Endothelial cell (in vitro differentiated cells): ENCODE results near the gene CLCN5. TPM values are rescaled to one million over a fixed set of nuclear protein-coding genes. Genes with fewer than 3 reads are reported as not detected.

Experiments
- DNase-seq: peaks from one replicate; pipeline ENCODE4 v3.0.0; 2021; ENCODE audit warnings: low spot score
- H3K27ac Mint-ChIP-seq: one replicate; pipeline ENCODE4 v1.8.0; 2021; ENCODE audit warnings: mixed read lengths, inconsistent platforms; ENCODE audit not compliant: unreplicated experiment
- H3K27me3 Mint-ChIP-seq: one replicate; pipeline ENCODE4 v1.8.0; 2021; ENCODE audit warnings: mild to moderate bottlenecking, moderate library complexity, mixed read lengths, inconsistent platforms; ENCODE audit not compliant: unreplicated experiment
- H3K36me3 Mint-ChIP-seq: one replicate; pipeline ENCODE4 v1.8.0; 2021; ENCODE audit warnings: mild to moderate bottlenecking, low read depth, mixed read lengths, inconsistent platforms; ENCODE audit not compliant: unreplicated experiment
- H3K4me1 Mint-ChIP-seq: one replicate; pipeline ENCODE4 v1.8.0; 2021; ENCODE audit warnings: mild to moderate bottlenecking, mixed read lengths, inconsistent platforms; ENCODE audit not compliant: unreplicated experiment
- H3K4me3 Mint-ChIP-seq: one replicate; pipeline ENCODE4 v1.8.0; 2021; ENCODE audit warnings: mild to moderate bottlenecking, mixed read lengths, inconsistent platforms; ENCODE audit not compliant: unreplicated experiment
- H3K9me3 Mint-ChIP-seq: one replicate; pipeline ENCODE4 v1.8.0; 2021; ENCODE audit warnings: mixed read lengths, inconsistent platforms; ENCODE audit not compliant: unreplicated experiment
- total RNA-seq: library from RNA; stranded (reverse); fragmentation: NEBNext Ultra II Directional; extraction: Animal tissue kit (Norgen Biotek cat#: 25700); gene quantifications from one replicate; pipeline ENCODE4 v1.2.1, GENCODE V29; 2021; ENCODE audit not compliant: unreplicated experiment
- TF ChIP-seq, protein P1 (sequence below): fragments of 200-600 bp; sonication (generic); IDR thresholded peaks from one replicate; pipeline ENCODE4 v1.5.0; 2021; ENCODE audit warnings: antibody characterized with exemption; ENCODE audit not compliant: unreplicated experiment

CLCN5 gene
- total RNA-seq, 1 donor from 2014 or later: 5.7 TPM

DNA sequence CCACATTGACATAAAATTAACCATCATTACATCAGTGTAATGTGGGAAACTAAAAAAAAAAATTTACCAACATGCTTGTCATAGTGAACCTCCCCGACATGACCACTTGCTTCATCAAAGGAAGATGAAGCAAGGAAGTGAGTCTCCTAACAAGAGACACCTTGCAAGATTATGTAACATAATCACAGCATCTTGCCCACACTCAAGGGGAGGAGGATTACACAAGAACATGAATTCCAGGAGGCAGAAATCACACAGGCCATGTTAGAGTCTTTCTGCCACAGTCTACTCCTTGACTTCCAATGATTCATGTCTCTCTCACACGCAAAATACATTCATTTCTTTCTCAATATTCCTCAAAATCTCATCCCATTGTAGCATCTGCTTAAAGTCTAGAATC is 185.1 kb downstream of the CLCN5 start:
- TF ChIP-seq, protein P1, sequence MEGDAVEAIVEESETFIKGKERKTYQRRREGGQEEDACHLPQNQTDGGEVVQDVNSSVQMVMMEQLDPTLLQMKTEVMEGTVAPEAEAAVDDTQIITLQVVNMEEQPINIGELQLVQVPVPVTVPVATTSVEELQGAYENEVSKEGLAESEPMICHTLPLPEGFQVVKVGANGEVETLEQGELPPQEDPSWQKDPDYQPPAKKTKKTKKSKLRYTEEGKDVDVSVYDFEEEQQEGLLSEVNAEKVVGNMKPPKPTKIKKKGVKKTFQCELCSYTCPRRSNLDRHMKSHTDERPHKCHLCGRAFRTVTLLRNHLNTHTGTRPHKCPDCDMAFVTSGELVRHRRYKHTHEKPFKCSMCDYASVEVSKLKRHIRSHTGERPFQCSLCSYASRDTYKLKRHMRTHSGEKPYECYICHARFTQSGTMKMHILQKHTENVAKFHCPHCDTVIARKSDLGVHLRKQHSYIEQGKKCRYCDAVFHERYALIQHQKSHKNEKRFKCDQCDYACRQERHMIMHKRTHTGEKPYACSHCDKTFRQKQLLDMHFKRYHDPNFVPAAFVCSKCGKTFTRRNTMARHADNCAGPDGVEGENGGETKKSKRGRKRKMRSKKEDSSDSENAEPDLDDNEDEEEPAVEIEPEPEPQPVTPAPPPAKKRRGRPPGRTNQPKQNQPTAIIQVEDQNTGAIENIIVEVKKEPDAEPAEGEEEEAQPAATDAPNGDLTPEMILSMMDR: no peak
- Mint-ChIP-seq H3K4me3 (no peak overlapping the region), H3K27me3 (no peaks in the 10 kb centered on the region), H3K36me3 (no peaks in the 10 kb centered on the region), H3K27ac (no peak overlapping the region), H3K4me1 (no peaks in the 10 kb centered on the region), H3K9me3 (no peaks in the 10 kb centered on the region)
- no peak for DNase-seq

DNA sequence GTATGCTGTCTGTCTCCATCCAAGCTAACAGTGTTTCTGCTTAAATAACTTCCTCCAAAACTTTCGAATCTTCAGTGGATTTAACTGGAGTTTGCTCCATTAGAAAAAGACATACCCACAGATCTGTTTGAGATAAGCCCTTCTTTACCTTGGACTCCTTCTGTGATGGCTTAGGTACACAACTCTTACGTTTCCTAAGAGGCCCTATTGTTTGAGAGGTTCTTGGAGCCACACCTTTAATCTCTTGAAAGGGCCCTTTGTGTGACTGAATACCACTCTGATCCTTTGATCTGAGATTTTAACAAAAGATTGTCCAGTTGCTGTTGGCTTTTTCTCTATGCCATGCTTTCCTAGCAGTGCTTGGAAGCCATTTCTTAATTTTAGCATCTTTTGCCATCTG is 185.9 kb downstream of the CLCN5 start:
- Mint-ChIP-seq H3K4me3 (no peak overlapping the region), H3K27me3 (no peaks in the 10 kb centered on the region), H3K27ac (no peak overlapping the region), H3K9me3 (no peaks in the 10 kb centered on the region), H3K4me1 (no peaks in the 10 kb centered on the region), H3K36me3 (no peaks in the 10 kb centered on the region)
- DNase-seq: no peak
- TF ChIP-seq, protein P1: no peak

DNA sequence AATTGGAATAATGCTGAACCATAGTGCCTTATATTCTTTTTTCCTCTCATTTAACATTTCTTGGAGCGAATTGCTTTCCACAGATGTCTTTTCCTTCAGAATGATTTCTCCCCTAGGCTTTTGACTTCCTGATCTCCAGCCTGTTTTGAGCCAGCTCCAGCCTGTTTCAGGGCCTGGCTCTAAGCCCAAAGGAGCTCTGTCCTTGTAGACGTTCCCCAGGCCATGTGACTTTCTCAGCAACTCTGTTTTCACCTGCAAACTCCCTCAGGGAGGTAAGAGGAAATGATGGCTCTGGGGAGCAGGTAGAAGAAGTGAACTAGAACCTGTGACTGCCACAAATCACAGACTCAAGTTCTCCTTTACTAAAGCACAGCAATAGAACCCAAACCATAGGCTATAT is 189.3 kb downstream of the CLCN5 start:
- Mint-ChIP-seq H3K27me3 (no peaks in the 10 kb centered on the region), H3K9me3 (no peaks in the 10 kb centered on the region), H3K36me3 (no peaks in the 10 kb centered on the region), H3K27ac (no peak overlapping the region), H3K4me3 (no peak overlapping the region), H3K4me1 (no peaks in the 10 kb centered on the region)
- TF ChIP-seq, protein P1: no peak
- no peak for DNase-seq

DNA sequence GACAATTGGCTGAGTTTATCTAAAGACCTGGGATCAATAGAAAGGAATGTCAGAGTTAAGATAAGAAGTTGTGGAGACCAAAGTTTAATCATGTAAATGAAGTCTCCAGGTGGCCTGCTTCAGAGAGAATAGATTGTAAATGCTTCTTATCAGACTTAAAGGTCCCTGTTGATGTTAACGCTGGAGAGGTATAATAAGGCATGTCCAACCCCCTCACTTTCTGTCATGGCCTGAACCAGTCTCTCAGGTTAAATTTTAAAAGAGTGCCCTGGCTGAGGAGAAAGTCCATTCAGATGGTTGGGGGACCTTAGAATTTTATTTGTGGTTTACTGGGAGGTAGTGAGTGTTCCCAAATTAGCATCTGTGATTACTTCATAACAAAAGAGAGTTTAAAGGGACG is 191.7 kb downstream of the CLCN5 start:
- Mint-ChIP-seq H3K4me3 (no peak overlapping the region), H3K27me3 (no peaks in the 10 kb centered on the region), H3K4me1 (no peaks in the 10 kb centered on the region), H3K9me3 (no peaks in the 10 kb centered on the region), H3K36me3 (no peaks in the 10 kb centered on the region), H3K27ac (no peak overlapping the region)
- no peak for DNase-seq
- TF ChIP-seq, protein P1: no peak

DNA sequence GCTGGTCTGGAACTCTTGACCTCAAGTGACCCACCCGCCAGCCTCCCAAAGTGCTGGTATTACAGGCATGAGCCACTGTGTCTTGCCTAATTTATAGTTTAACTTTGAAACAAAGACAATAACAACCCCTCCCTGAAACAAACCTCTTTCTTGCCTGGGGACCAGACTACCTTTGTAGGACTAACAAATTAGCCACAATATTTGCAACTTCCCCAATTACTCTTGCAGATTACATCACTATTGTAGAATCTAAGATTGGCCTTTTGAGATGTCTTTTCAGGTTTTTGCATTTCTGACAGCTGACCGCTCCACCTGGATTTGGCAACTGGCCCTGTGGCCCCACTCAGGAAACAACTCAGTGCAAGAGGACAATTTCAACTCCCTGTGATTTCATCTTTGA is 193.6 kb downstream of the CLCN5 start:
- TF ChIP-seq, protein P1: no peak
- Mint-ChIP-seq H3K4me3 (no peak overlapping the region), H3K9me3 (no peaks in the 10 kb centered on the region), H3K27me3 (peaks cover 1% of the 10 kb centered on the region), H3K27ac (no peak overlapping the region), H3K4me1 (no peaks in the 10 kb centered on the region), H3K36me3 (no peaks in the 10 kb centered on the region)
- DNase-seq: no peak
